ENCODE measurements around the gene NUTM2G.
"Not testable (repeated sequence)": the region's sequence is repeated elsewhere in the genome, so short reads cannot be mapped to it uniquely, and the experiment has no call there.

Gene NUTM2G, protein sequence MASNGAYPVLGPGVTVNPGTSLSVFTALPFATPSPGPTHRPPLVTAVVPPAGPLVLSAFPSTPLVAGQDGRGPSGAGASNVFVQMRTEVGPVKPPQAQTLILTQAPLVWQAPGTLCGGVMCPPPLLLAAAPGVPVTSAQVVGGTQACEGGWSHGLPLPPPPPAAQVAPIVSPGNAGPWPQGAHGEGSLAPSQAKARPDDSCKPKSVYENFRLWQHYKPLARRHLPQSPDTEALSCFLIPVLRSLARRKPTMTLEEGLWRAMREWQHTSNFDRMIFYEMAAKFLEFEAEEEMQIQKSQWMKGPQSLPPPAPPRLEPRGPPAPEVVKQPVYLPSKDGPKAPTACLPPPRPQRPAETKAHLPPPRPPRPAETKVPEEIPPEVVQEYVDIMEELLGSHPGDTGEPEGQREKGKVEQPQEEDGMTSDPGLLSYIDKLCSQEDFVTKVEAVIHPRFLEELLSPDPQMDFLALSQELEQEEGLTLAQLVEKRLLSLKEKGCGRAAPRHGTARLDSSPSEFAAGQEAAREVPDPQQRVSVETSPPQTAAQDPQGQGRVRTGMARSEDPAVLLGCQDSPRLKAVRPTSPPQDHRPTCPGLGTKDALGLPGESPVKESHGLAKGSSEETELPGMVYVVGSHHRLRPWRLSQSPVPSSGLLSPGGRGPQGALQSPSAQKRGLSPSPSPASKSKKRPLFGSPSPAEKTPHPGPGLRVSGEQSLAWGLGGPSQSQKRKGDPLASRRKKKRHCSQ

DNA sequence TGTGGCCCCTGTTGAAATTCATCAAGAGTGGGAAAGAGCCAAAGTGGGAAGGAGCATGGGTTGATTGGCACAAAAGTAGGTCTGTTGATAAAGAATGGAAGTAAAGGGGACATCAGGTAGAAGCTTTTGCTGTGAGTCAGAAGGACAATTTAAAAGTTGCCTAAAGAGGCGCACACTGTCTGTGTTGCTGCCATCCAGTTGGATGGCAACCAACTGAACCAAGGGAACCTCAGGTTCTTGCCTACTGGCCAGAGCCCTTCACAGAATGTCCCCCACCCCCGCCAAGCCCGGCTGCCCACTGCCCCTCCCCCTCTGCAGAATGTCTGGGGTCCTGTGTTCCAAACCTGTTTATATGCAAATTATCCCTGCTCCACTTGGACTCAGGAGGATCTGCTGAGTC is at the start of gene NUTM2G:
NUTM2G (plus strand) TSS at position 301 of the 400 bp plus-strand sequence. CDS start 182 bp downstream, outside the sequence.
- not testable (repeated sequence) for DNase-seq (ENCODE audit: low spot score)

DNA sequence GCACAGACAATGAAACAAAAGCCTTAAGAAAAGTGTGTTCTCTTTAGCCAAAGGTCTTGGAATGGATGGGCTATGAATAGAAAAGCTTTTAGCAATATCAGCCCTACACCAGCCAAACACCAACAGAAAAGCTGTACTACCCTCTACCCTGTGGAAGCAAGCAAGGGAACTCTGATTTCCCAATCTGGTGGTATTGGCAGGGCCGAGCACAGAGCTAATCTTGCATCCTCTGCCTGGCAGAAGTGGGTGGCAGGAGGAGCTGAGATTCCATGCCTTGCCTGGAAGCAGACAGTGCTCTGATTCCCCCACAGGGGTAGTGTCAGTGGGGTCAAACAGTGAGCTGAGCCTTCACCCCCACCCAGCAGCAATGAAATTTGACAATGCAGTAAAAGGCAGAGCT is 44.7 kb upstream of the NUTM2G start:
- DNase-seq (ENCODE audit: low spot score), result no peak

DNA sequence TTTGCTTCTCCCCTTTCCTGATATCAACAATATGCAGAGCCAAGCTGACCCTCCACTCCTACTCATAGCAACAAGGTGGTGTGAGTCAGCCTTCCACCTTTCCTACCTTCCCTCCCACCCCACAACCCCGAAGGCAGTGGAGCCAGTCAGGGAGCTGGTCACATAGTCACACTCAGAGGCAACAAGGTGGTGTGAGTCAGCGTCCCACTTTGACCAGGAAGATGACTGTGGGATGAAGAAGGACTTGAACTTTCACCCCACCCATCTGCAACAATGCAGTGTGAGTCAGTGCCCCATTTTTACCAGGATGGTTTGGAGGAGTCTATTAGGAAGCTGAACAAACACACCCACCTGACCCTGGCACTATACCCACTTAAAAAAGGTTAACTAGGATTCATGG is 44.2 kb upstream of the NUTM2G start:
- DNase-seq (ENCODE audit: low spot score), result no peak

DNA sequence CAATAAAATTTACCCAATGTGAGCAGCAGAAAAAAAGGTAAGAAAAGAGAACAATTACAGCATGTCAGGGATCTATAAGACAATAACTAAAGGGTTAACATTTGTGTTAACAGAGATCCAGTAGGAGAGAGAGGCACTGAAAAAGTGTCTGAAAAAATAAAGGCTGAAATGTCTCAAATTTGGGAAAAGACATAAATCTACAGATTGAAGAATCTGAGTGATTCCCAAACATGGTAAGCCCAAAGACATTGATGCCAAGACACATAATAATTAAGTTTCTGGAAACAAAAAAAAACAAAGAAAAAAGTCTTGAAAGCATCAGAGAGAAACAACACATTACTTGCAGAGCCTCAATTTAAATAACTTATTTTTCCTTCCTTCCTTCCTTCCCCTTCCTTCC is 43.2 kb upstream of the NUTM2G start:
- DNase-seq (ENCODE audit: low spot score), result no peak

DNA sequence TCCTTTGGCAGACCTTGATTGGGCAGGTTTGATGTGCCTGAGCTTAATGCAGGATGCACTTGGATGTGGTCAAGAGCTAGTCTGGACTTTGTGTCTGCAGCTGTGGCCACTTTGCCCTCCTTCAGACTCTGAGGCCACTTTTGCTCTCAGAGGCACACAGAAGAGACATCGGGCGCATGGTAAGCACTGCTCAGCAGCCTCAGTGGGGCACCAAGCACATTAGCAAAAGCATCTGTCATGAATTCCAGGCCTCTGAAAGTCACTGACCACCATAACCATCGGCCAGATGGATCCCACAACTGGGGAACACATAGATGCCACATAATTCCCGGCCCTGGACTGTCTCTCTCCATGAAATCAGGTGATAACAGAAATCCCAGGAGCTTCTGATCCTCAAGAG is 40.1 kb upstream of the NUTM2G start:
- DNase-seq (ENCODE audit: low spot score), result no peak

DNA sequence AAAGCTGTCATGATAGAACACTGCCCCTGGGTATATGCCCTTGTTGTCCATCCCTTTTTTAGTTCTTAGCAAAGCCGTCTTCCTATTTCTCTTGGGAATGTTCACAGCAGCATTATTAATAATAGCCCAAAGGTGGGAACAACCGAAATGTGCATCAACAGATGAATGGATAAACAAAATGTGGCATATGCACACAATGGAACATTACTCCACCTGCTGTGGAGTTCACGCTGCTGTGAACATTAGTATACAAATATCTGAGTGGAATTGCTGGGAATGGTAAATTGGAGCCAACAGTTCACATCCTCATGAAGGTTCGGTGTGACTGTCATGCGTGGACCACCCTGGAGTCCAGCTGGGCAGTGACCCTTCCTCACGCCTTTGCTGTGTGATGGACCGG is 36.5 kb upstream of the NUTM2G start:
- no peak for DNase-seq (ENCODE audit: low spot score)

DNA sequence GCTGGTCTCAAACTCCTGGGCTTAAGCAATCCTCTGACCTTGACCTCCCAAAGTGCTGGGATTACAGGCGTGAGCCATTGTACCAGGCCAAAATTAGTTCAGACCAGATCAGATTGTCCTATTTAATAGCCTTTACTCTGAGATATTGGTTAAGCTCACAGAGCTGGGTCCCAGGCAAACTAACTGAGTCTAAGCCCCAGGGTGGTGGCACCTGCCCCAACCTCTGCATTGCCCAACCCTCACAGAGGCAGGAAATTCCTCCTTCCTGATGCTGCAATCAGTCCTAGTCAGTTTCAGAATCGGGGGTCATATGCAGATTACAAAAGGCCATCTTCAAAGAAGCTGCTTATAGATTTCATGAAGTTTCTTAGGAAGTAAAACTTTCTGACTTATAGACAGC is 28.6 kb upstream of the NUTM2G start:
- not testable (repeated sequence) for DNase-seq (ENCODE audit: low spot score)

DNA sequence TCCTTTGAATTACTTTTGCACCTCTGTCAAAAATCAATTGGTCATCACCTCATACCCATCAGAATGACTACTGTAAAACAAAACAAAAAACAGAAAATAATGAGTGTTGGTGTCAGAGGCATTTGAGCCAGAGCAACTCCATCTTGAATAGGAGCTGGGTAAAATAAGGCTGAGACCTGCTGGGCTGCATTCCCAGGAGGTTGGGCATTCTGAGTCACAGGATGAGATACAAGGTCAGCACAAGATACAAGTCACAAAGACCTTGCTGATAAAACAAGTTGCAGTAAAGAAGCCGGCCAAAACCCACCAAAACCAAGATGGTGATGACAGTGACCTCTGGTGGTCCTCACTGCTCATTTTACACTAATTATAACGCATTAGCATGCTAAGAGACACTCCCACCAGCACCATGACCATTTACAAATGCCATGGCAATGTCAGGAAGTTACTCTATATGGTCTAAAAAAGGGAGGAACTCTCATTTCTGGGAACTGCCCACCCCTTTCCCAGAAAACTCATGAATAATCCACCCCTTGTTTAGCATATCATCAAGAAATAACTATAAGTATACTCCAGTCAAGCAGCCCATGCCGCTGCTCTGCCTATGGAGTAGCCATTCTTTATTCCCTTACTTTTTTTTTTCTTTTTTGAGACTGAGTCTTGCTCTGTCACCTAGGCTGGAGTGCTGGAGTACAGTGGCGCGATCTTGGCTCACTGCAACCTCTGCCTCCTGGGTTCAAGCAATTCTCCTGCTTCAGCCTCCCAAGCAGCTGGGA is 23.5 kb upstream of the NUTM2G start:
- not testable (repeated sequence) for DNase-seq (ENCODE audit: low spot score)

DNA sequence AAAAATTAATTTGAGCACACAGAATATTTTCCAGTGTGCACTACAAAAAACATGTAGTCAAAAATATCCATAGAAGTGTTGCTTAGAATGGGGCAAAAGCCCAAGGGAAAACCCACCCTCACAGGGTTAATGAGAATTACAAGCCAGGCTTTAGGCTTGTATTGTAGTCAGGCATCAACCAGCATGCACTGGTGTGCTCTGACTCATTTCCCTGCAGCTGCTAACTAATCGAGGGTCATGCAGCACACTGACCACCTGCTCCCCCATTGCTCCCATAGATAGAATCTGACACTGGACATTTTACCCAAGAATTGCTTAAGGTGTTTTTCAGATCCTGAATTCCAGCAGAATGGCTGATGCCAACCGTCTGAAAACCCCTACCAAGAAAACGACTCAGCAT is 20.2 kb upstream of the NUTM2G start:
- not testable (repeated sequence) for DNase-seq (ENCODE audit: low spot score)

DNA sequence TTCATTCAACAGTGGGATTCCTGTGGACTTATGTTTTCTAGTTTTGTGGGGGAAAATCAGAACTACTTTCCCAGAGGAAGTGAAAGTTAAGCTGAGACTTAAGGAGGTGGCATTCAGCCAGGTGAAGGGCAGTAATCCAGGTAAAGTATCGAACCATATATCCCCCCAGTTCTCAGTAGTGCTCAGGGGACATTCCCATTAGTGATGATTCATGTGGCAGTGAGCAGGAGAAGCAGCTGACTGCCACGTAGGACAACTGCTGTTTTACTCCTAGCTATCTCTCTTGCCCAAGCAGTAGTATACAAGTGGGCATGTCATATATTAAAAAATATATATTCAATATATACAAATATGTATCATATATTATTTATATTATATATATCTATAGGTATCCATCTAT is 13.1 kb upstream of the NUTM2G start:
- DNase-seq (ENCODE audit: low spot score), result not testable (repeated sequence)

DNA sequence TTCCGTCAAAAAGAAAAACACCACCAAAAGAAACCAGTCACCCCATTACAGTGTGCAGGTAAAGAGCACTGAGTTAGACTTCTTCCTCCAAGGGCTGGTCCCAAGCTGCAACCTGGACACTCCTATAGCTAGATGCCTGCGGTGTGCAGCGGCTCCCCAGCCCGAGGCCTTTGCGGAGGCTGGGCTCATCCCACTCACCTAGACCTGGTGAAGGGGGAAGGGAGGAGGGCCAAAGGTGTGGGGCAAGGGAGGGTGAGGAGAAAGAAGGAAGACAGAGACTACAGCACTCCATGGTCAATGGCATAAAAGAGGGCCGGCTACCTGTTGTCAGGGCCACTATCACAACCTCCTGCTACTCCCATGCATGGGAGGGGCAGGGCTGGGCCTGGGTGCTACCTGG is 12.1 kb upstream of the NUTM2G start:
- not testable (repeated sequence) for DNase-seq (ENCODE audit: low spot score)

DNA sequence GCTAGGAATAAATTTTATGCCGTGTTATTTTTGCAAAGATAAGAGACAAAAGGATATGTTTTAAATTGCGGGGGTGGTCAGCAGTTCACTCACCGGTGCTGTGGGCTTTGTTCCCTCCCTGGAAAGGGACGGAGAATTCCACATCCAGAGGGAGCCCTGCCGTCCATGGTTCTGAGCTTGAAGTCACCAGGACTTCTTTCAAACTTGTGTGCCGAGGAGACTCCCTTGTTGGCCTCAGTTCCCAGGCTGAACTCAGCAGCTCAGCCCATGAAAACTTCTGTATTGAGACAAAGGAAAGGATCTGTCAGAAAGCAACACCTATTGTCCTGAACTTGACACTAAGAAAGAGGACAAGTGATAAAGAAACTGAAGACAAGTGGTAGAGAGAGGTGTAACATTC is 10.1 kb upstream of the NUTM2G start:
- DNase-seq (ENCODE audit: low spot score), result not testable (repeated sequence)

DNA sequence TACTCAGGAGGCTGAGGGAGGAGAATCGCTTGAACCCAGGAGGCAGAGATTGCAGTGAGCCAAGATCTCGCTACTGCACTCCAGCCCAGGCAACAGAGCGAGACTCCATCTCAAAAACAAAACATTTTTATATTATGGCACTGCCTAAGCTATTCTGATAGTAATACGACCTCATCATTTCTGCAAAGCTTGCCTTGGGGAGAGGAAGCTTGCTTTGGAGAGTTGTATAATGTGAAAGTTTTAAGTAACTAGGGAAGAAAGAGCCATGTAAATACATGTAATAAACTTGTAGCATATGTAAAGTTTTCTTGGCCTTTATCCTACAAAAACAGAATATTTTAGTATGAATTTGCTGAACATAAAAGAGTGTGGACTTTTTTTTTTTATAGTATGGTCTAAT is 7.8 kb upstream of the NUTM2G start:
- not testable (repeated sequence) for DNase-seq (ENCODE audit: low spot score)

DNA sequence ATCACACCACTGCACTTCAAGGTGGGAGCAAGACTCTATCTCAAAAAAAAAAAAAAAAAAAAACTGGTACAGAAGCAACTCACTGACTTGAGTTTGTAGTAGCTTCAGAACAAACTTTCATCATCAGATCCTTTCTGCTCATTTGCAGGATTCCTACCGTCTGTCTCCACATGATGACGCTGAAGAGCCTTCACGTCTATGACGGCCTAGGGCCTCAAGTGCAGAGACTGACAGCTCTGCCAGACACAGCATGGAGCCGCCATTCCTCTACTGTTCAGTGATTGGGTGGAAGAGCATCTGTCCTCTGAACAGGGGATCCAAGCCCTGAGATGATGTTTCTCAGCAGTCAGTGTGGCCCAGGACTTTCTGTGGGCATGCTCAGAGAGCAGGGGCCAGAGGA is 3.1 kb upstream of the NUTM2G start:
- DNase-seq (ENCODE audit: low spot score), result not testable (repeated sequence)

DNA sequence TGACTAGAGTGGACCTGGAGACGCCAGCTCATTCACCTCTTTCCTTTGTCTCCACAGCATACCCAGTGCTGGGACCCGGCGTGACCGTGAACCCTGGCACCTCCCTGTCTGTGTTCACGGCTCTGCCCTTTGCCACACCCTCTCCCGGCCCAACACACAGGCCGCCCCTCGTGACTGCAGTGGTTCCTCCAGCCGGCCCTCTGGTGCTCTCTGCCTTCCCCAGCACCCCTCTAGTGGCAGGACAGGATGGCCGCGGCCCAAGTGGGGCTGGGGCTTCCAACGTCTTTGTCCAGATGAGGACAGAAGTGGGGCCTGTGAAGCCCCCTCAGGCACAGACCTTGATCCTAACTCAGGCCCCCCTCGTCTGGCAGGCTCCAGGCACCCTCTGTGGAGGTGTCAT is 3.0 kb downstream of the NUTM2G start:
- DNase-seq (ENCODE audit: low spot score), result not testable (repeated sequence)

DNA sequence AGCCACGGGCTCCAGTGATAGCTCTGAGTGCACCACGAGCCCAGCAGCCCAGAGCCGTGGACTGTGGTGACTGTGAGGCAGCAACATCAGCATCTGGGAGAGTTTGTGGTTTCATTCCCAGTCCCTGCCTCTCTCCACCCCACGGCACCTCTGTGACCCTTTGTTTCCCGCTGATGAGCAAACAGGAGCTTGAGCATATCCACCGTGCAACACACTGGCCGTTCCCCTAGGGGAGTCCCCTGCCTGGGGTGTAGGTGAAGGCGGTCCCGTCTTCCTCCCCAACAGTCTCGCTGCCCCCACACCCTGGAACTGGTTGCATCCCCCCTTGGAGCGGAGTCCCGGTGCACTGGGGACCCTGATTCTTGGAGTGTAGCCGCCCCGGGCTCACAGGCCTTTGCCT is 5.5 kb downstream of the NUTM2G start:
- DNase-seq (ENCODE audit: low spot score), result not testable (repeated sequence)

DNA sequence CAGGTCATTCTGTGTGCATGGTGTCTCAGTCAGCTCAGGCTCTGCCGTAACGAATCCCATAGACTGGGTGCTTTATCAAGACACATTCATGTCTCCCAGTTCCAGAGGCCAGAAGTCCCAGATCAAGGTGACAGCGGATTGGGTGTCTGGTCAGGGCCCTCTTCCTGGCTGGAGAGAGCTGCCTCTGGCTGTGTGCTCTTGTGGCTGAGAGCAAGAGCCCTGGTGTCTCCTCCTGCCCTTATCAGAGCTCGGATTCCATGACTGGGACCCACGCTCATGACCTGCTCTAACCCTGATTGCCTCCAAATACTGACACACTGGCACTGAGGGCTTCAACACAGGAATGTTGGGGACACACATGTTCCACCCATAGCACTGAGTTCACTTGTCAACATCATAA is 6.1 kb downstream of the NUTM2G start:
- not testable (repeated sequence) for DNase-seq (ENCODE audit: low spot score)

DNA sequence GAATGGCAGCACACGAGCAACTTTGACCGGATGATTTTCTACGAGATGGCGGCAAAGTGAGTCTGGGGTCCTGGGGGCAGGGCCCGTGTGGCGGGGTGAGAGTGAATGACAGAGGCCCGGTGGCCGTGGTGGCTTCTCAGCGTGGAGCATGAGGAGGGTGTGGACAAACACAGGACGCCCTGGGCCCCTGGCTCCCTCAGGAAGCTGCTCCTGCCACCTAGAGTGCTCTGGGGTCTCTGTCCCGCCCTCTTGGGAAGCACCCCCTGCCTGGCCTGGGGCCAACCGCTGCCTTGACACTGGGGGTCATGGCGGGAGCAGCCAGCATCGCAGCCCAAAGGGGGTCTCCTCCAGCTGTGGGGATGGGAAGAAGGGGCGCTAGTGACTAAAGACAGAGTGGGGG is 6.8 kb downstream of the NUTM2G start:
- not testable (repeated sequence) for DNase-seq (ENCODE audit: low spot score)

DNA sequence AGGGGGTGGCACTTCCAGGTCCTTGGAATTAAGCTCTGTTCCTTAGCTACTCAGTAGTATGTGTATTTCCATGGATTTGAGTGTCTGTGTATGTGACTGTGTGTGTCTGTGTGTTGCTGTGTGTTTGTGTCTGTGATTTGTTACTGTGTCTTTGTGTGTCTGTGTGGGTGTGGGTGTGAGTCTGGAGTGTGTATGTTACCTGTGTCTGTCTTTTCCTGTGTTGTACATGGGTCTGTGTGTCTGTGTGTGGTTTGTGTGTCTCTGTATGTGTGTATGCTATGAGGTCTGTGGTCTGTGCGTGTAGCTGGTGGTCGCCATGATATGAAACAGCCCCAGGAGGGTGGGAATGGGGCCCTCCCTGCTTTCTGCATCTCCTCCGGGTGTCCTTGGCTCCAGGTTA is 8.8 kb downstream of the NUTM2G start:
- not testable (repeated sequence) for DNase-seq (ENCODE audit: low spot score)

DNA sequence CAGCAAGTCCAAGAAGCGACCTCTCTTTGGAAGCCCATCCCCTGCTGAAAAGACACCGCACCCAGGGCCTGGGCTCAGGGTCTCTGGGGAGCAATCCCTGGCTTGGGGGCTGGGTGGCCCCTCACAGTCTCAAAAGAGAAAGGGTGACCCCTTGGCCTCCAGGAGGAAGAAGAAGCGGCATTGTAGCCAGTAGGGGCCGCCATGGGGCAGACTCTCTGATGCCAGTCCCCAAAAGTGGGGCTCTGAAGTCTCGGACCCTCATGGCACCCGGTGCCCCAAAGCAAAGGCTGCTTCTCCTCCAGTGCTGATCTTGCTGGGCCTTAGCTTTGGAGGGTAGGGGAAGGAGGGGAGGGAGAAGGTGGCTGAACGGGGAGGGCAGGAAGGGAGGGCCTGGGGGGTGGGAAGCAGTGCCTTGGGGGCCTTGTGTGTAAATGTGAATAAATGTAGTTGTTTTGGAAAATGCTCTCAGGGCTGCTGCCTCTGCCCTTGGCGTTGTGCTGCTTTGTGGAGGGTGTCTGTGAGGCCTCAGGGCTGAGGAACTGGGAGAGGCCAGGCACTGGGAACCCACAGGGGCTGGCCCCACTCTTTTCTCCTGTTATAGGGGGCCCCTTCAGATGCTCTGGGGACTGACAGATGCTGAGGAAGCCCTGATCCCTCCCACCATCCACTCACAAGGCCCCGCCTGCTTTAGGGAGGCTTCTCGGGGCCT is 10.5 kb downstream of the NUTM2G start:
- not testable (repeated sequence) for DNase-seq (ENCODE audit: low spot score)

DNA sequence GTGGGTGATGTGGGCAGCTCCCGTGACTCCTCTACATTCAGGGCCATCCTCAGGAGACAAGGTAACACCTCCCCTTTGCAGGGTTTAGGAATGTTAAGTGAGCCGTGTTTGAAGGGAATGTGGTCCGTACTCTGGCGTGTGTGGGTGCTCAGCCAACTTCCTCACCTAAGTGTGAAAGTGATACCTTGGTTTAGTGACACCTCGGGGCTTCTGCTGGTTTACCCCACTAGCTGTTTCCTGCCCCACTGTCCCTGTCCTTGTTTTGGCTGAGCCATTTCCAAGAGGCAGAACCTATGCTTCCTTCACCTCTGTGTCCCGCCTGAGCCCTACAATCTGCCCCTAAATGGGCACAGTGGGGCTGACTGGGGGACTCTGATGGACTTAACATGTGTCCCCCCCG is 12.3 kb downstream of the NUTM2G start:
- DNase-seq (ENCODE audit: low spot score), result not testable (repeated sequence)

DNA sequence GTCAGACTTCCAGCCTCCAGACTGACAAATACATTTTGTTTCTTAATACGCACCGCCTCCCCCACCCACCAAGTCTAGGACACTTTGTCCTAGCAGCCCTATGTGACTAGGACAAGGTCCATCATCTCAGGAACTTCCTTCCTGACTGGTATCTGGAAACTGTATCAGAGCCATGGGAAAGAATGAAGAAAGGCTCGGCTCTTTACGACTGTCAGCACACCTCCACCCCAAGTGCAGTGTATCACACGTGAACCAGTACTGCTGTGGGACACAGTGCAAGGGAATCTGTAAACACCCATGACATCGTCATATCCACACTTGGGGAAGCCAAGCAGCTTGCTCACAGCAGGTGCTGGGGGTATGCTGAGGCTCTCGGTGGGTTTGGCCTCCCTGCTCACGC is 13.0 kb downstream of the NUTM2G start:
- DNase-seq (ENCODE audit: low spot score), result not testable (repeated sequence)

Data from globus pallidus (tissue), 1 donor.